NCI-H460 (cell line): ENCODE data around the gene SRL. TPM values are rescaled to one million over a fixed set of nuclear protein-coding genes. Genes with fewer than 3 reads are reported as not detected.
A peak's percentile ranks its signal among the peaks of the same experiment; 100 is the strongest.
"Not testable (repeated sequence)": the region's sequence is repeated elsewhere in the genome, so short reads cannot be mapped to it uniquely, and the experiment has no call there.

ENCODE experiments used
- DNase-seq: peaks from one replicate; pipeline ENCODE4 v3.0.0-alpha.2; 2016; ENCODE audit warnings: low read depth; ENCODE audit errors: extremely low read depth
- total RNA-seq: library from RNA; depleted of rRNA; stranded (reverse); fragments of >200 nt; shearing (Covaris generic); gene quantifications from 2 replicates; pipeline ENCODE4 v1.2.3, GENCODE V29; 2014

Gene SRL
- total RNA-seq, 1 experiment from 2014 or later, result not detected

DNA sequence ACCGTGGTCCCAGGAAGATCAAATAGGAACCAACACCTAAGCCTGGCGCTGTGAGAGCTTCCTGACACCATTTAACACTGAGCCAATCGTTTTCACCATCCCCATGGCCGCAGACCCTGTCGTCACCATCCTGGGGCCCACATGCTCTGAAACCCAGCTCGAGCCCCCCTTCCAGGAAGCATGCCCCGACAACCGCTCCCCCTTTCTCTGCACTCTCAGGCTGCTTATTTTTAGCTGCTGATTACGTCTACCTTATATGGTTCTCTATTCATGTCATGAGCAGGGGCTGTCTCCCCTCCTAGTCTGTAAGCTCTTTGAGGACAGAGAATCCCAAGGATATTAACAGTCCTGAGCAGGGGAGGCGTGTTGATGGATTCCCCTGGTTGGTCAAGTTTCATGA is 10.5 kb downstream of the SRL start:
- no peak for DNase-seq

DNA sequence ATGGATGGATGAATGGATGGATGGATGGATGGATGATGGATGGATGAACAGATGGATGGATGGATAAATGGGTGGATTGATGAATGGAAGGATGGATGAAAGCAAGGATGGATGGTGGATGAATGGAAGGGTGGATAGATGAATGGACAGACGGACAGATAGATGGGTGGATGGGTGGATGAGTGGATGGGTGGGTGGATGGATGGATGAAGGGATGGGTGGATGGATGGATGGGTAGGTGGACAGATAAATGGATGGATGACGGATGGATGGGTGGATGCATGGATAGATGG is 14.9 kb downstream of the SRL start:
- no peak for DNase-seq

DNA sequence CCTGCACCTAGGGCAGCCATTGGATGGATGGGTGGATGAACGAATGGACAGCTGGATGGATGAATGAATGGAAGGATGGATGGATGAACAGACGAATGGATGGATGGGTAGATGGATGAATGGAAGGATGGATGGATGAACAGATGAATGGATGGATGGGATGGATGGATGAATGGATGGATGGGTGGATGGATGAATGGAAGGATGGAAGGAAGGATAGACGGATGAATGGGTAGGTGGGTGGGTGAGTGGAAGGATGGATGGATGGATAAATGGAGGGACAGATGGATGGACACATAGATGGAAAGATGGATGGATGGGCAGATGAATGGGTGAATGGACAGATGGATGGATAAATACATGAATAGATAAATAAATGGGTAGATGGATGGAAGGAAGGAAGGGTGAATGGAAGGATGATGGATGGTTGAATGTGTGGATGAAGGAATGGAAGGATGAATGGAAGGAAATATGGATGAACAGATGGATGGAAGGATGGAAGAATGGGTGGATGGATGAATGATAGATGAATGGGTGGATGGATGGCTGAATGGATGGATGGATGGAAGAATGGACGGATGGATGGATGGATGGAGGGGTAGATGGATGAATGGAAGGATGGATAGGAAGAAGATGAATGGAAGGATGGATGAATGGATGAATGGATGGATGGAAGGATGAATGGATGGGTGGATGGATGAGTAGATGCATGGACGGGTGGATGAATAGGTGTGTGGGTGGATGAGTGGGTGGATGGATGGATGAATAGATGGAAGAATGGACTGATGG is 15.4 kb downstream of the SRL start:
- no peak for DNase-seq

DNA sequence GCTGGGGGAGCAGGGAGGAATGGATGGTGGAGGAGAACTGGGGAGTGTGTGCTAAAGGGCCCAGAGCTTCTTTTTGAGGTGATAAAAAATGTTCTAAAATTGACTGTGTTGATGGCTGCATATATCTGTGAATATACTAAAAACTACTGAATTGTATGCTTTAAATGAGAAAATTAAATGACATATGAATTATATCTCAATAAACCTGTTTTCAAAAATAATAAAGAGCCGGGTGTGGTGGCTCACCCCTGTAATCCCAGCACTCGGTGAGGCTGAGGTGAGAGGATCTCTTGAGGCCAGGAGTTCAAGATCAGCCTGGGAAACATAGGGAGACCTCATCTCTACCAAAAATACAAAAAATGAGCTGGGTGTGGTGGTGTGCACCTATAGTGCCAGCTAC is 16.8 kb downstream of the SRL start:
- no peak for DNase-seq

DNA sequence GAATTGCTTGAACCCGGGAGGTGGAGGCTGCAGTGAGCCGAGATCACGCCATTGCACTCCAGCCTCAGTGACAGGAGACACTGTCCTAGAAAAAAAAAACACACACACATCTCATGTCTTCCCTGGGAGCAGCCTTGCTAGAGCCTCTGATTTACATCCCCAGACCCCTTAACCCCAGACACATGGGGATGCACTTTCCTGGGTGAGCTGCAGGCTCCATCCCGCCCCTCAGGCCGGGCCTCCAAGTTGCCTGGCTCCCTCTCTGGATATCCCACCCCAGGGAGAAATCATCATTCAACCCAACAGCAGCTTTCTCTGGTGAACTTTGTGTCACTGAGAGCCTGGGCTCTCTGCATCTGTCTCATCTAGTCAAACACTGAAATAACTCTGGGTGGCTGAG is 21.5 kb downstream of the SRL start:
- no peak for DNase-seq

DNA sequence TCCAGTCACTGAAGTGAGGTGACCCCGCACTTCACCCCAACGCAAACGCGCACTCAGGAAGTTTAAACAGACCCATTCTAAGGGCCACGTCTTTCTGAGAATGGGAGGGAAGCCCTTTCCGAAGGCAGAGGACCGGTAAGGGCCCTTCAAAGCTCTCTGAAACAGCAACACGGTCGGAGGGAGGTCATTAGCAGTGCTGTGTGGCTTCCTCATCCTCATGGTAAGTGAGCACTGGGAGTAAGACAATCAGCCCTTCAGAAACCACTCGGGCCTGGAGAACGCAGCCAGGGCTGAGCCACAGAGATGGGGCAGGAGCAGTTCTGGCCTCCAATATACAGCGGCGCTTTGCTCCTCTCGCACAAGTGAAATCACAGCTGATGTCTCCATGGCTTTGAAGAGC is 23.7 kb downstream of the SRL start:
- no peak for DNase-seq

DNA sequence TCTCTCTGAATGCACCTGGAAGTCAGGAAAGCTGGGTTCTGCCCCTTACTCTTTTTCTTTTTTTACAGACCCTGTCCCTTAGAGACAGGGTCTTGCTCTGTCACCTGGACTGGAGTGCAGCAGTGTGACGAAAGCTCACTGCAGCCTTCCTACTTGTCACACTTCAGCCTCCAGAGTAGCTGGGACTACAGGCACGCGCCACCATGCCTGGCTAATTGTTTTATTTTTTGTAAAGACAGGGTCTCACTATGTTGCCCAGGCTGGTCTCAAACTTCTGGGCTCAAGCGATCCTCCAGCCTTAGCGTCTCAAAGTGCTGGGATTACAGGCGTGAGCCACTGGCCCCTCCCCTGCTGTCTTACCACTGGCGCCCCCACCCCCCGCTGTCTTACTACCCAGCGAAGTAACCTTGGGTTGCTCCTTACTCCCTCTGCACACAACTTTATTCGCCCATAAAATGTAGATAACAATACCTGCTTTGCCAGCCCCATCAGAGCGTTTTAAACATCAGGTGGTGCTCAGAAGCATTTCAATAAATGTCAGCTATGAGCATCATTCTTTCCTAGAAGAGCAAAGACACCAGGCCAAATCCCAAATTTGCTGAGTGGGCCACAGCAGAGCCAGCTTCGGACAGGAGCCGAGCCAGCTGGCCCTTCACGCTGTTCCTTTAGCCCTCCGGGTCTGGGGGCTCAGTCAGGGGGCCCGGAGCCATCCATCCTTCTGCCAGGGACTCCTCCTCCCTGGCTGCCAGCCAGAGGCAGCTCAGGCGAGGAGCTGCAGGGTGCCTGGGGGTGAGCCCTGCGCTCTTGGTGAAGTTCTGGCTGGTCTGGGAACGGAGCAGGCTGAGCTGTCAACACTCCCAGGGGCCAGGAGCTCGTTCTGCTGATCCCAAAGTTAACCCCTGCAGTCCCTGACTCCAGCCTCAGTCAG is 24.4 kb downstream of the SRL start:
- no peak for DNase-seq

DNA sequence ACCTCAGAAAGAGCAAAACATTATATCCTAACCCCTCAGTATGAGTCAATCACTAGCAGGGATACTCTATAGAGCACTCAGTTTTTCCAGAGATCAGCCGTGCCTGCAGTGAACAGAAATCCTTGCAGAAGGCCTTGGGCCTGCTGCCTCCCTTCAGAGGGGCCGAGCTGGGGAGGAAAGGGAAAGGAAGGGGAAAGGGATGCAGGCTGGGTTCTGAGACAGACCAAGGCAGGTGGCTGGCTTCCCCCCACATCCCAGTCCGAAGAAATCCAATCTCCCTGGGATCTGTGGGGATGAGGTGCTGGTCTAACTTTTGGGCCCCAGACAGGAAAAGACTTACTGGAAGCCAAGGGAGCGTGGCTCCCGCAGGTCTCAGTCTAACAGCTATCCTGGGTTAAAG is 25.3 kb downstream of the SRL start:
- no peak for DNase-seq

DNA sequence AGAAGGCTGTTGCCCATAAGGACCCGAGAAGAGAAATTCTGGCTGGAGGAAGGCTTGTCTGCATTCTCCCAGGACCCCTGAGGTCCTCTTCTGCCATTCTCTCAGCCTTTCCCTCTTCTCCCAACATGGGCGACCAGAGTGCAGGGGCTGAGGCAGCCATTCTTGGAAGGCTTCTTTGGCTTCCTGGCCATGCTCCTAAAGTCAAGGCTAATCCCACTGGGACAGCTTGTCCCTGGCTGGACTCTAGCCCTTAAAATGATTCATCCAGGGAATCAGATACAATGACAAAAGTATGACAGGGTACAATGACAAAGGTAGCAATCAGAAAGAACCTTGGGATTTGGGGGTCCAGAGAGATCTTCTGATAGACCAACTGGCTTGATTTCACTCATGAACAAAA is 26.8 kb downstream of the SRL start:
- DNase-seq, result no peak

DNA sequence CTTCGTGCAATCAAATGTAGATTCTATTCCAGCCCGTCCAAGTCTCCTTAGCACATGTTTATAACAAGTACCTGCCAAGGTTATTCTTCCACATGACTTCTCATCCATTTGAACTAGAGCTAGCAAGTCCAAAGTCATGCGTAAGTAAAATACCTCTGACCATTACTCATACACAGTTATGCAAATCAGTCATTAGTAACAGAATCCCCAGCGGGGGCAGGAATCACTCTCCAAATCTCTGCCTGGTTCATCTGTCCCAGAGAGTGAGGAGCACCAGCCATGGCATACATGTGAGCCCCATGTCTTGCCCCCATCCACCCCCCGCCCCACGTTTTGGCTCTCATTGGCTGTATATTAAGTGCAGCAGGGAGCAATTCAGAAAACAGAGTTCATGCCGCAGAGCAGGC is 27.7 kb downstream of the SRL start:
- DNase-seq, result peak; percentile 31

DNA sequence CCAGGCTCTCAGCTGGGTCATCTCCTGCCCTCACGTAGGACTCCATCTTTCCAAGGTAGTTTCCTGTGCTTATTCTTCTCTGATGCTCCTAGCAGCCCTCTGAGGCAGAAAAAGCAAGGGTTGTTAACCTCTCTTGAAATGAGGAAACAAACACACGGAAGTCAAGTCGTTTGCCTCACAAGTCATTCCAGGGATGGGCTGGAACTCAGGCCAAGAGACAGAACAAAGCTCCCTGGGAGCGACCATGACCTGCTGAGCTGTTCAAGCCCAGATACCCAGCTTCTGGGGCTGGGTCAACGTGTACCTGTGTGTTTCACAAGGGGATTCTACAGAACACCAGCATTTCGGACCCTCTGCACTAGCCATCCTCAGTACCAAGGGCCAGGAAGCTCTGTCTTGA is 28.1 kb downstream of the SRL start:
- DNase-seq, result no peak

DNA sequence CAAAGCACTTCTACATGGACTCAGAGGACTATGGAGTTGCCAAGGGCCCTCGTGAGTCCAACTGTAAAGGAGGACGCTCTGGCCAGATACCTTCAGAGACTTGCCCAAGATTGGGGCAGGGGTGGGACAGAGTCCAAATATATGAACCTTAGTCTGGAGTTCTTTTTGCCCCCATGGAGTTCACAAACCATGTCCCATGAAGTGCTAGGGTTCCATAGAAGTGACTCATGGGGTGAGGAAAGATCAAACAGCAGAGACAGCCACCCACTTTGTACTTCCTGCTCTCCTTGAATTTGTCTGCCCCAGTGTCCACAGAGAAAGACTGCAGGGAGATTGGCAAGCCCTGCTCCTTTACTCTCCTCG is 29.0 kb downstream of the SRL start:
- no peak for DNase-seq

DNA sequence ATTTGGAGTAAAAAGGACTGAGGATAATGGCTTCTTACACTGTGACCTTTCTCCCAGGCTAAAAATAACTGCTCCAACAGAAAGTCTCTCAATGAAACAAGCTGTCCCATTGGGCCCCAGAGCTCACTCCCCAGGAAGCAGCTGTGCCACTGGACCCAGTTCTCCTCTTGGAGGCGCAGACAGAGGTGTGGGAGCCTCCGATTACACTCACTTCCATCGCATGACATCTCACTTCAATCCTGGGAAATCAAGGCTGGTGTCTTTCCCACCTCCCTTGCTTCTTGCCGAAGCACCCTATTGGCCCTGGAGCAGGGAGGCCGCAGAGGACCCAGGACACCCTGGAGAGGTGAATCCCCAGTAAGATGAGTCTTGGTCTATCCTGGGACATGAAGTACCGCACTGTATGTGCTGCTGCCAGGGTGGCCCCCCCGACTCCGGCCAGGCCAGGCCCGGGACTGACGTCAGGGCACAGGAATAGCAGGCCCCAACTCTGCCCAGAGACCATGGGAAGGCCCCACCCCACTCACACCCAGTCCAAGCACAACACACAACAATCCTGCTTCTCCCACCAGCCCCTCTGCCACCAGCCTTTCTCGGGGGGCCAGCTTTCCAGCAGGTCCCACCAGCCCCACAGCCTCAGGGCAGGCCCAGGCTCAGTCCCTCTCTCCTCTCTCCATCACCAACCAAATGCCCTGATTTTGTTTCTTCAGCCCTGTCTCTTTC is 29.5 kb downstream of the SRL start:
- DNase-seq, result no peak

DNA sequence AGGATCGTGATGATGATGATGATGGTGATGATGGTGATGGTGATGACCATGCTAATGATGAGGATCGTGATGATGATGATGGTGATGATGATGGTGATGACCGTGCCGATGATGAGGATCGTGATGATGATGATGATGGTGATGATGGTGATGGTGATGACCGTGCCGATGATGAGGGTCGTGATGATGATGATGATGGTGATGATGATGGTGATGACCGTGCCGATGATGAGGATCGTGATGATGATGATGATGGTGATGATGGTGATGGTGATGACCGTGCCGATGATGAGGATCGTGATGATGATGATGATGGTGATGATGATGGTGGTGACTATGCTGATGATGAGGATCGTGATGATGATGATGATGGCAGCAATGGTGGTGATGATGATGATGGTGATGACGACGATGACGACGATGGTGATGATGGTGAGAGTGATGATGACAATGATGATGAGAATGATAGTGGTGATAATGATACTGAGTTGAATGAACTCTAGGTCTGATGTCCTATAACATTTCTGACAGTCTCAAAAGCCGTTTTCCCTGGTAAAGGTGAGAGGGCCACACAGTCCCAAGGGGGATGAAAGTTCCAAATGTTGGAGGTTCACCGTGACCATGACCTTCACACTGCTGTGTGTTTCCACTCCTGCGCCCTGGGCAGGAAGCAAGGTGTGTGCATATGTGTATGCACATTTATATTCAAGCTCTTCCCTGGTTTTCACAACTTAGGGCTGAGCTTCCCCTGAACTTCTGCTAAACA is 30.3 kb downstream of the SRL start:
- DNase-seq, result not testable (repeated sequence)

DNA sequence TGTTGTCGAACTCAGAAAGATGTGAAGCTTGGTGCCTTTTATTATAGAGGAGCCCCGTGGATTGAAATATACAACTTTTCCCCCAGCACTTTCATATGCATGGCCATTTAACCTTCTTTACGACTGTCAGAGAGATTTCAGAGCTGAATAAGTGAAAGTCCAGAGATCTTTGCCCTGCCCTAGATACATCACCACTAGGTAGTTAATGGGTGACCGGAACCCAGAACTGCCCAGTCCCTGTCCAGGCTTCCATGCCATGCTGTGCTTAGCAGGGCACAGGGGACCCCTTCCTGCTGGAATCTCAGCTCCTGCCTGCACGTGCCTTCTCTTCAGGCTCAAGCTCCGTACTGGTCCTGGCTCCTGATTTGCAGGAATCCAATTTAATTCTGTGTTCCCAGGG is 32.2 kb downstream of the SRL start:
- DNase-seq, result no peak

DNA sequence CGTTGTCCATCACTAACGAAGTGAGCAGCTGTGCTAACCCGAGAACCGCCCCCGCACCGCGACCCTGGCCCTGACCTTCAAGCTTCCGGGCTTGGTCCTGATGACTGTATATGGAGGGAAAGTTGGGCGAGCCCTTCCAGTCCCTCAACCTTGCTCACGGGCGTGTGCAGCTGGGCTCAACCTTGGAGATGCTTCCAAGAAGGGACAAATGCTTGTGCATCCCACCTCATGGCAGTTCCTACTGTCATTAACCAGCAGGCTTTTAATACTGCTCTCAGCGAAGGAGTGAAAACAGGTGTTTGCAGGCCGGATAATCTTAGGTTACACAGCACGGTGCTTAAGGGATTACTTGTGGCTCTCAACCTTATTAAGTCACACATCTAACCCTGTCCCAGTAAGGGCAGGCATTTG is 33.5 kb downstream of the SRL start:
- DNase-seq, result no peak

DNA sequence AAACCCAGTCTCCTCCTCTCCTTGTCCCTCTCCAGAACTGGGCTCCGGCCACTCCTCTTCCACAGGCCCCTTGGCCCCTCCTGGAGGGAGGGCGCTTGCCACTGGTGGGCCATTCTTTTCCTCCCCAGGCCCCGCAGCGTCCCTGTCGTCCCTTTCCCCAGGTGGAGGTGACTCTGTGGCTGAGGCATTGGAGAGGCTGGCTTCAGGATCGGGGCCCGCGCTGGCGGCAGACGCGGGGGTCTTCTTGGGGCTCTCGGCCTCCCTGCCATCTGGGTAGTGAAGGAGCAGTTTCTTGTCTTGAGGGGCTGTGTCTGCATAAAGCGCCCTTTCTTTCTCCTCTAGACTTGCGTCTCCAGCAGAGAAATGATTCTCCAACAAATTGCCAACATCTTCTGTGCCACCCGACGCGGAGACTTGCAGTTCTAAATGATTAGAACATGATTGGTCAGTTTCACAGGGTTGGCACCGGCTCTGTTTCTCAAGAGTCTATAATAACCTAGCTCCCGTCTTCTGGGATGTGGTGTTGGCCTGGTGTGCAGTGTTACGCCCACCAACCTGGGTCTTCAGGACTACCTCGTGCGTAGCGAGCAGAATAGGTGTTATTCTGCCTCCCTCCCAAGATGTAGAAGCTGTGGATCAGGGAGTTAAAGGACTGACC is 34.1 kb downstream of the SRL start:
- DNase-seq, result no peak

DNA sequence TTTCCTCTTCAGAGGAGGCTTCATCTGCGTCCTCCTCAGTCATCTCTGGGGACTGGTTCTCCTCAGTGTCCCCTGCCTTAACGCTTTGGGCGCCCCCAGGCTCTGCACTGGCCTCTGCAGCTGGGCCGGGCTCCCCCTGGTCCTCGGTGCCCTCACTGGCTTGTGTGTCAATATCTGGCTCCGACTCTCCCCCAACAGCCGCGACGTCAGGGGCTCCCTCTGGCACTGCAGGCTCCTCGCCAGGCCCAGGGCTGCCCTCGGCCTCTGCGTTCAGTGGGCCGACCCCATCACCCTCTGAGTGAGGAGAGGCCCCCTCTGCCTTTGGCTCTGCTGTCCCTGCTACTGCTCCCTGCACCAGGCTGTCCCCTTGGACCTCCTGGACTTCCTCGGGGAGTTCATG is 34.7 kb downstream of the SRL start:
- no peak for DNase-seq

DNA sequence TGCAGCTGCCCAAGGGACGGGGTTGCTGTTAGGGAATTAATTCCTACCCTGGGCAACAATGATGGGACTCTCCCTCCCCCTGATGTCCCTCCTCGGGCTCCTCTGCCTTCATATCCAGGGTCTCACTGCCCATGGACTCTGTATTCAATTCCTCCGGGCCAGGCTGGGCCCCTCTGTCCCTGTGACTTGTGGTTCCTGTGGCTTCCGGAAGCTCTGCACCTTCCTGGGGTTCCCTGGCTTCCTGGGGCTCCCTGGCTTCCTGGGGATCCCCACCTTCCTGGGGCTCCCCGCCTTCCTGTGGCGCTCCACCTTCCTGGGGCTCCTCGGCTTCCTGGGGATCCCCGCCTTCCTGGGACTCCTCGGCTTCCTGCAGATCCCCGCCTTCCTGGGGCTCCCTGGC is 35.2 kb downstream of the SRL start:
- DNase-seq, result no peak

DNA sequence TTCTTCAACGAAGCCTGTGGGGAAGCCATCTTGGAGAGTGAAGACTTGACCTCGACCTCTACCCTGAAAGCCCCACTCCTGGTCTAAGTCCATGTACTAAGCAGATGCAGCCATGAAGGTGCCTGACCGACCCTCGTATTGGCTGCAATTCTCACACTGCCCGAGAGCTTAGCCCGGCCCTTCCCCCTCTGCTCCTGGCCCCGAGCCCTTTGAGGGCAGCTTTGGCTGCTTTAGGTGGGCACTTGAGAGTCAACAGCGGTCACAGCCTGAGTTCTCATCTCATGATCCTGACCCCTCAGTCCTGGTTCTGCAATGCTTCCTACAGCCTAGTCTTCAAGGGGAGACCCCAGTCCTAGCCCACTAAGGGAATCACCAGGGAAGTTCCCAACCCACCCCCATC is 35.9 kb downstream of the SRL start:
- no peak for DNase-seq
